HepG2 (cell line): Measurements from ENCODE around the gene ANKS3. TPM values are rescaled to one million over a fixed set of nuclear protein-coding genes. Genes with fewer than 3 reads are reported as not detected.

ENCODE experiments used
- ARID3A ChIP-seq: IDR thresholded peaks from 2 replicates; pipeline ENCODE4 v1.6.1; 2012; ENCODE audit warnings: low read depth, low read length, improper control_type of control experiment
- CSRNP1 ChIP-seq: sonication (generic); formaldehyde crosslinking; IDR thresholded peaks from 2 replicates; pipeline ENCODE4 v1.8.1; 2023; ENCODE audit warnings: mild to moderate bottlenecking, missing genetic modification reagents
- EHMT2 ChIP-seq: fragments of 200-600 bp; sonication (generic); IDR thresholded peaks from 2 replicates; pipeline ENCODE4 v1.7.0; 2017; ENCODE audit warnings: antibody characterized with exemption, low read depth, low read length, borderline replicate concordance
- ELF1 ChIP-seq: sonication (generic); formaldehyde crosslinking; IDR thresholded peaks from 2 replicates; pipeline ENCODE4 v1.4.0; 2020; ENCODE audit warnings: missing genetic modification reagents
- ETV6 ChIP-seq: sonication (generic); formaldehyde crosslinking; conservative IDR thresholded peaks from 2 replicates; pipeline ENCODE4 v1.4.0; 2020; ENCODE audit warnings: missing genetic modification reagents
- HIVEP1 ChIP-seq: sonication (generic); formaldehyde crosslinking; IDR thresholded peaks from 2 replicates; pipeline ENCODE4 v1.4.0; 2020; ENCODE audit warnings: mild to moderate bottlenecking, missing genetic modification reagents
- ISL2 ChIP-seq: sonication (generic); formaldehyde crosslinking; IDR thresholded peaks from 2 replicates; pipeline ENCODE4 v1.5.0; 2020; ENCODE audit warnings: missing genetic modification reagents
- MLX ChIP-seq: IDR thresholded peaks from 2 replicates; pipeline ENCODE4 v1.6.1; 2016
- PHF8 ChIP-seq: sonication (generic); formaldehyde crosslinking; IDR thresholded peaks from 2 replicates; pipeline ENCODE4 v1.5.0; 2020; ENCODE audit warnings: missing genetic modification reagents
- RARG ChIP-seq: sonication (generic); formaldehyde crosslinking; IDR thresholded peaks from 2 replicates; pipeline ENCODE4 v1.4.0; 2020; ENCODE audit warnings: low read depth, mild to moderate bottlenecking, missing genetic modification reagents
- RFX1 ChIP-seq: fragments of 450-650 bp; IDR thresholded peaks from 2 replicates; pipeline ENCODE4 v1.6.1; 2017
- RFXAP ChIP-seq: sonication (generic); formaldehyde crosslinking; IDR thresholded peaks from 2 replicates; pipeline ENCODE4 v1.4.0; 2020; ENCODE audit warnings: missing genetic modification reagents, borderline replicate concordance
- RNF219 ChIP-seq: sonication (generic); formaldehyde crosslinking; IDR thresholded peaks from 2 replicates; pipeline ENCODE4 v1.5.0; 2020; ENCODE audit warnings: mild to moderate bottlenecking, missing genetic modification reagents
- SMARCC2 ChIP-seq: fragments of 450-650 bp; IDR thresholded peaks from 2 replicates; pipeline ENCODE4 v1.6.1; 2017; ENCODE audit warnings: antibody characterized with exemption, mild to moderate bottlenecking
- ZBTB1 ChIP-seq: sonication (generic); formaldehyde crosslinking; IDR thresholded peaks from 2 replicates; pipeline ENCODE4 v1.4.0; 2020; ENCODE audit warnings: missing genetic modification reagents, borderline replicate concordance
- ZNF160 ChIP-seq: sonication (generic); formaldehyde crosslinking; IDR thresholded peaks from 2 replicates; pipeline ENCODE4 v1.8.0; 2022; ENCODE audit warnings: mild to moderate bottlenecking, inconsistent platforms, missing genetic modification reagents
- ZNF205 ChIP-seq: IDR thresholded peaks from 2 replicates; pipeline ENCODE4 v1.6.1; 2018; ENCODE audit warnings: missing biosample characterization, missing genetic modification reagents
- ZNF263 ChIP-seq: sonication (generic); formaldehyde crosslinking; IDR thresholded peaks from 2 replicates; pipeline ENCODE4 v1.4.0; 2020; ENCODE audit warnings: missing genetic modification reagents
- ZNF543 ChIP-seq: sonication (generic); formaldehyde crosslinking; IDR thresholded peaks from 2 replicates; pipeline ENCODE4 v1.4.0; 2020; ENCODE audit warnings: mild to moderate bottlenecking, missing genetic modification reagents
- ZNF674 ChIP-seq: sonication (generic); formaldehyde crosslinking; IDR thresholded peaks from 2 replicates; pipeline ENCODE4 v1.5.0; 2020; ENCODE audit warnings: low read depth, mild to moderate bottlenecking, missing genetic modification reagents
- ZNF775 ChIP-seq: sonication (generic); formaldehyde crosslinking; IDR thresholded peaks from 2 replicates; pipeline ENCODE4 v1.4.0; 2020; ENCODE audit warnings: missing genetic modification reagents, mild to moderate bottlenecking, moderate library complexity, borderline replicate concordance
- ZNF790 ChIP-seq: sonication (generic); formaldehyde crosslinking; IDR thresholded peaks from 2 replicates; pipeline ENCODE4 v1.8.0; 2022; ENCODE audit warnings: missing genetic modification reagents, mild to moderate bottlenecking, borderline replicate concordance
- ZNF879 ChIP-seq: sonication (generic); formaldehyde crosslinking; IDR thresholded peaks from 2 replicates; pipeline ENCODE4 v1.8.1; 2023; ENCODE audit warnings: missing genetic modification reagents
- ZSCAN31 ChIP-seq: sonication (generic); formaldehyde crosslinking; IDR thresholded peaks from 2 replicates; pipeline ENCODE4 v1.5.0; 2020; ENCODE audit warnings: low read depth, mild to moderate bottlenecking, missing genetic modification reagents
- polyA plus RNA-seq, 8 experiments: library from polyadenylated mRNA; depleted of rRNA in 3 of 8; stranded (reverse) in 7 of 8; unstranded in 1 of 8; fragments of >200 nt; fragmentation: Illumina TruSeq in 4 of 8; extraction: Trizol in 4 of 8; gene quantifications; 2 replicates each; pipeline versions ENCODE4 v1.2.1 to v1.2.3, GENCODE V29; 2011 to 2016; ENCODE audit warnings: low read depth in 4 of 8, missing spikeins in 1 of 8, mixed read lengths in 1 of 8; ENCODE audit not compliant: insufficient read depth in 1 of 8
- total RNA-seq, 5 experiments: library from RNA; depleted of rRNA; stranded (reverse); fragments of >200 nt; fragmentation: Illumina TruSeq; extraction: Trizol; gene quantifications; 2 replicates each; pipeline ENCODE4 v1.2.3, GENCODE V29; 2016; ENCODE audit warnings: low read depth in 1 of 5

The ANKS3 gene
- total and polyA plus RNA-seq, 2 of the 13 experiments (the other 11 are each of a cell fraction or from before 2014, with no cell fraction given) = 11.4 to 15.9 TPM

- TF ChIP-seq ZNF674 = no peak
- peak; percentile 89 for TF ChIP-seq RFXAP (CRISPR knock-in tag)
- TF ChIP-seq ELF1 (CRISPR knock-in tag) = peak; percentile 79
- TF ChIP-seq ZNF543 (CRISPR knock-in tag) = 0 out of 2 replicates have a peak, but pooled peaks have one; percentile 28
- no peak for TF ChIP-seq RFX1
- no peak for TF ChIP-seq ZNF790 (CRISPR knock-in tag)
- peak; percentile 55; the same call in 1 of the 2 replicates for TF ChIP-seq ISL2 (CRISPR knock-in tag)
- TF ChIP-seq RARG (CRISPR knock-in tag) = no peak
- TF ChIP-seq ZSCAN31 = no peak
- 0 out of 2 replicates have a peak, but pooled peaks have one; percentile 25 for TF ChIP-seq ZNF263 (CRISPR knock-in tag)
- TF ChIP-seq ARID3A = no peak
- TF ChIP-seq MLX (CRISPR knock-in tag) = peak; percentile 33; the same call in 1 of the 2 replicates
- TF ChIP-seq ZBTB1 (CRISPR knock-in tag) = peak; percentile 84; the same call in 1 of the 2 replicates
- no peak for TF ChIP-seq ZNF205 (CRISPR knock-in tag)
- no peak for TF ChIP-seq RNF219
- TF ChIP-seq ETV6 (CRISPR knock-in tag) = peak; percentile 80; the same call in 1 of the 2 replicates
- TF ChIP-seq ZNF160 = peak; percentile 64; the same call in 1 of the 2 replicates
- peak; percentile 83 for TF ChIP-seq PHF8 (CRISPR knock-in tag)
- peak; percentile 46; the same call in 1 of the 2 replicates for TF ChIP-seq CSRNP1 (CRISPR knock-in tag)
- no peak for TF ChIP-seq EHMT2
- TF ChIP-seq SMARCC2 = no peak
- no peak for TF ChIP-seq ZNF775
- TF ChIP-seq ZNF879 = no peak
- TF ChIP-seq HIVEP1 (CRISPR knock-in tag) = peak; percentile 66
Observed at GRCh38 chr16:4734063-4734729, at the start of gene ANKS3, which contains the start of gene DNAAF8 (continued).
